H1 (cell line): Measurements from ENCODE around the gene CREBZF. TPM values are rescaled to one million over a fixed set of nuclear protein-coding genes. Genes with fewer than 3 reads are reported as not detected.

Experiments
- CTCF ChIA-PET: fragments of 300-600 bp; sonication (Branson Sonifier 250); formaldehyde crosslinking; loops from one replicate; lab custom pipeline; 2021; ENCODE audit not compliant: partially characterized antibody; lab: Charles Lee
- POLR2A ChIA-PET: fragments of 300-600 bp; sonication (Branson Sonifier 250); formaldehyde crosslinking; loops from one replicate; lab custom pipeline; 2021; ENCODE audit warnings: inconsistent platforms; ENCODE audit not compliant: partially characterized antibody; lab: Charles Lee
- DNase-seq, 2 experiments: peaks; one replicate each; pipeline versions ENCODE4 v3.0.0 to v3.0.0-alpha.2; 2010 to 2022; ENCODE audit warnings: low spot score in 2 of 2, low read depth in 1 of 2, mixed read lengths in 1 of 2
- FAIRE-seq: peaks from 2 replicates; lab custom pipeline; 2011; peaks lifted over from hg19 to GRCh38; lab: Jason Lieb, UNC
- H2AFZ ChIP-seq: 2 replicates; pipeline ENCODE4 v1.8.1; 2012; ENCODE audit warnings: low read length, inconsistent platforms
- H2AK5ac ChIP-seq: 2 replicates; pipeline ENCODE4 v1.6.1; 2013; ENCODE audit warnings: low read depth, low read length
- H2BK120ac ChIP-seq: replicated peaks from 2 replicates; pipeline ENCODE3; 2013; ENCODE audit warnings: low read depth, low read length, inconsistent platforms
- H2BK12ac ChIP-seq: 2 replicates; pipeline ENCODE4 v1.6.1; 2013; ENCODE audit warnings: low read depth, low read length
- H2BK15ac ChIP-seq: 2 replicates; pipeline ENCODE4 v1.6.1; 2013; ENCODE audit warnings: low read length
- H2BK20ac ChIP-seq: 2 replicates; pipeline ENCODE4 v1.6.1; 2013; ENCODE audit warnings: low read length
- H2BK5ac ChIP-seq: 2 replicates; pipeline ENCODE4 v1.6.1; 2013; ENCODE audit warnings: low read depth, low read length
- H3K14ac ChIP-seq: 2 replicates; pipeline ENCODE4 v1.6.1; 2013; ENCODE audit warnings: inconsistent platforms; ENCODE audit not compliant: insufficient read length
- H3K18ac ChIP-seq: 2 replicates; pipeline ENCODE4 v1.6.1; 2013; ENCODE audit warnings: low read length; ENCODE audit errors: extremely low read depth
- H3K23ac ChIP-seq: 2 replicates; pipeline ENCODE4 v1.6.1; 2013; ENCODE audit warnings: inconsistent platforms; ENCODE audit not compliant: insufficient read length
- H3K23me2 ChIP-seq: 2 replicates; pipeline ENCODE4 v1.6.1; 2013; ENCODE audit warnings: low read depth, low read length
- H3K27ac ChIP-seq: 2 replicates; pipeline ENCODE4 v1.6.1; 2011; ENCODE audit warnings: low read depth, low read length, inconsistent platforms
- H3K27me3 ChIP-seq, 4 experiments: replicated peaks in 1 of 4; 1 replicate in 1 of 4; 2 replicates in 3 of 4; pipeline versions ENCODE4 v1.6.1 to v1.8.1; 2011 to 2013; ENCODE audit warnings: low read length in 3 of 4, mild to moderate bottlenecking in 3 of 4, inconsistent platforms in 2 of 4, mixed read lengths in 2 of 4, moderate library complexity in 1 of 4; ENCODE audit not compliant: control insufficient read depth in 3 of 4, insufficient read depth in 3 of 4; ENCODE audit errors: extremely low read depth in 1 of 4
- H3K36me3 ChIP-seq, 4 experiments: 2 replicates each; pipeline versions ENCODE4 v1.6.1 to v1.8.1; 2011 to 2013; ENCODE audit warnings: mild to moderate bottlenecking in 4 of 4, low read length in 3 of 4, moderate library complexity in 2 of 4, control low read depth in 1 of 4, inconsistent platforms in 1 of 4; ENCODE audit not compliant: insufficient read depth in 4 of 4, control insufficient read depth in 2 of 4
- H3K4ac ChIP-seq: replicated peaks from 2 replicates; pipeline ENCODE3; 2013; ENCODE audit warnings: low read length, low read depth, mixed read lengths, inconsistent platforms; ENCODE audit not compliant: insufficient read length
- H3K4me1 ChIP-seq, 4 experiments: replicated peaks in 1 of 4; 1 replicate in 1 of 4; 2 replicates in 3 of 4; pipeline versions ENCODE4 v1.6.1 to v1.8.1; 2011 to 2013; ENCODE audit warnings: low read length in 3 of 4, inconsistent platforms in 2 of 4, mixed read lengths in 1 of 4; ENCODE audit not compliant: insufficient read depth in 4 of 4, control insufficient read depth in 3 of 4
- H3K4me2 ChIP-seq, 2 experiments: 2 replicates each; pipeline versions ENCODE4 v1.6.1 to v1.8.1; 2011 to 2013; ENCODE audit warnings: low read depth in 2 of 2, low read length in 2 of 2, control low read depth in 1 of 2, inconsistent platforms in 1 of 2, mild to moderate bottlenecking in 1 of 2; ENCODE audit not compliant: insufficient read depth in 1 of 2
- H3K4me3 ChIP-seq, 4 experiments: fragments of 200-600, 300-600 bp in 1 of 4; sonication (generic), shearing (Covaris generic), sonication (Bioruptor Twin) in 1 of 4; 2 replicates each; pipeline versions ENCODE4 v1.5.1 to v1.8.1; 2011 to 2016; ENCODE audit warnings: low read length in 4 of 4, low read depth in 3 of 4, control low read depth in 2 of 4, inconsistent platforms in 2 of 4, mild to moderate bottlenecking in 2 of 4, mixed read lengths in 1 of 4, moderate library complexity in 1 of 4; ENCODE audit not compliant: insufficient read depth in 2 of 4; ENCODE audit errors: extremely low read depth in 1 of 4
- H3K56ac ChIP-seq: replicated peaks from 2 replicates; pipeline ENCODE3; 2013; ENCODE audit warnings: low read depth, mild to moderate bottlenecking, mixed read lengths, low read length, inconsistent platforms; ENCODE audit not compliant: insufficient read length
- H3K79me1 ChIP-seq: 2 replicates; pipeline ENCODE4 v1.6.1; 2013; ENCODE audit warnings: low read depth, low read length, control low read depth
- H3K79me2 ChIP-seq, 2 experiments: 2 replicates each; pipeline versions ENCODE4 v1.6.1 to v1.8.1; 2012 to 2013; ENCODE audit warnings: low read length in 2 of 2, mild to moderate bottlenecking in 2 of 2, inconsistent platforms in 1 of 2; ENCODE audit not compliant: insufficient read depth in 2 of 2, control insufficient read depth in 1 of 2
- H3K9ac ChIP-seq, 4 experiments: replicated peaks in 1 of 4; 1 replicate in 1 of 4; 2 replicates in 3 of 4; pipeline versions ENCODE4 v1.6.1 to v1.8.1; 2011 to 2013; ENCODE audit warnings: low read depth in 3 of 4, low read length in 3 of 4, control low read depth in 2 of 4, mild to moderate bottlenecking in 2 of 4, moderate library complexity in 2 of 4, inconsistent platforms in 1 of 4; ENCODE audit errors: extremely low read depth in 1 of 4
- H3K9me3 ChIP-seq, 2 experiments: 2 replicates each; pipeline versions ENCODE4 v1.6.1 to v1.8.1; 2012 to 2013; ENCODE audit warnings: mild to moderate bottlenecking in 2 of 2, moderate library complexity in 2 of 2, control low read depth in 1 of 2, inconsistent platforms in 1 of 2, low read depth in 1 of 2, low read length in 1 of 2, mixed read lengths in 1 of 2; ENCODE audit not compliant: insufficient read depth in 2 of 2
- H4K20me1 ChIP-seq, 2 experiments: replicated peaks in 1 of 2; 2 replicates each; pipeline versions ENCODE3 to v1.8.1; 2011 to 2013; ENCODE audit warnings: inconsistent platforms in 2 of 2, low read length in 2 of 2, mild to moderate bottlenecking in 1 of 2; ENCODE audit not compliant: insufficient read depth in 2 of 2, control insufficient read depth in 1 of 2
- H4K5ac ChIP-seq: 2 replicates; pipeline ENCODE4 v1.6.1; 2013; ENCODE audit warnings: low read length, low read depth, mixed read lengths, inconsistent platforms; ENCODE audit not compliant: insufficient read length
- H4K8ac ChIP-seq: 2 replicates; pipeline ENCODE4 v1.8.0; 2013; ENCODE audit warnings: mild to moderate bottlenecking, moderate library complexity, low read length, inconsistent platforms; ENCODE audit not compliant: insufficient read depth; ENCODE audit errors: extremely low read depth
- H4K91ac ChIP-seq: replicated peaks from 2 replicates; pipeline ENCODE3; 2013; ENCODE audit warnings: low read length, mixed read lengths, inconsistent platforms; ENCODE audit not compliant: insufficient read length
- ATF2 ChIP-seq: IDR thresholded peaks from 2 replicates; pipeline ENCODE4 v1.6.1; 2012; ENCODE audit warnings: low read length, inconsistent platforms
- ATF3 ChIP-seq: IDR thresholded peaks from 2 replicates; pipeline ENCODE4 v1.6.1; 2011; ENCODE audit warnings: low read depth, mild to moderate bottlenecking, low read length; ENCODE audit not compliant: insufficient read depth
- CREB1 ChIP-seq: IDR thresholded peaks from 2 replicates; pipeline ENCODE4 v1.6.1; 2012; ENCODE audit warnings: inconsistent platforms
- HDAC2 ChIP-seq, 2 experiments: fragments of 300-600 bp in 1 of 2; sonication (generic) in 1 of 2; IDR thresholded peaks; 2 replicates each; pipeline ENCODE4 v1.6.1; 2011 to 2012; ENCODE audit warnings: low read depth in 2 of 2, low read length in 2 of 2, mild to moderate bottlenecking in 2 of 2, moderate library complexity in 2 of 2, borderline replicate concordance in 1 of 2, inconsistent platforms in 1 of 2
- PHF8 ChIP-seq: fragments of 200-600 bp; sonication (generic); conservative IDR thresholded peaks from 2 replicates; pipeline ENCODE4 v1.7.1; 2012; ENCODE audit warnings: low read depth, mild to moderate bottlenecking, inconsistent platforms, low read length, moderate library complexity
- POLR2AphosphoS5 ChIP-seq: IDR thresholded peaks from 2 replicates; pipeline ENCODE4 v1.6.1; 2011; ENCODE audit warnings: low read depth, low read length
- RXRA ChIP-seq: IDR thresholded peaks from 2 replicates; pipeline ENCODE4 v1.6.1; 2011; ENCODE audit warnings: low read depth, mild to moderate bottlenecking, low read length, moderate library complexity; ENCODE audit not compliant: insufficient read depth
- SP2 ChIP-seq: IDR thresholded peaks from 2 replicates; pipeline ENCODE4 v1.6.1; 2012; ENCODE audit warnings: mild to moderate bottlenecking, low read length, inconsistent platforms
- SP4 ChIP-seq: IDR thresholded peaks from 2 replicates; pipeline ENCODE4 v1.6.1; 2012; ENCODE audit warnings: low read length, inconsistent platforms
- TAF1 ChIP-seq: IDR thresholded peaks from 2 replicates; pipeline ENCODE4 v1.6.1; 2011; ENCODE audit warnings: mild to moderate bottlenecking, low read depth, low read length
- USF2 ChIP-seq: IDR thresholded peaks from 2 replicates; pipeline ENCODE4 v1.6.1; 2011; ENCODE audit warnings: low read length, improper control_type of control experiment
- WGBS, 2 experiments: shearing (Covaris generic) in 1 of 2; methylation state at CpG; one replicate each; pipeline versions ENCODE4 v1.1.6 to v1.1.7; 2013 to 2015; ENCODE audit warnings: low lambda C conversion rate in 2 of 2, mixed read lengths in 2 of 2, inconsistent platforms in 1 of 2, low coverage in 1 of 2, missing lambda C conversion rate in 1 of 2; ENCODE audit not compliant: insufficient replicate concordance in 2 of 2, insufficient coverage in 1 of 2, insufficient read length in 1 of 2; ENCODE audit errors: extremely low coverage in 1 of 2, missing lambda C conversion rate in 1 of 2; 5-methylcytosine and 5-hydroxymethylcytosine counted together
- polyA plus RNA-seq, 7 experiments: library from polyadenylated mRNA; depleted of rRNA in 3 of 7; stranded (reverse) in 5 of 7; unstranded in 2 of 7; fragments of >200 nt in 5 of 7; fragments of 200-250 nt in 2 of 7; gene quantifications; 1 replicate in 5 of 7; 2 replicates in 1 of 7; 4 replicates in 1 of 7; pipeline versions ENCODE4 v1.2.1 to v1.2.3, GENCODE V29; 2011 to 2013; ENCODE audit warnings: missing spikeins in 2 of 7, mixed read lengths in 2 of 7
- total RNA-seq: library from RNA; stranded (reverse); fragmentation: NEBNext Ultra II Directional; extraction: Animal tissue kit (Norgen Biotek cat#: 25700); gene quantifications from 2 replicates; pipeline ENCODE4 v1.2.1, GENCODE V29; 2021

Gene CREBZF
- total and polyA plus RNA-seq, 2 of the 8 experiments (the other 6 are each of a cell fraction or from before 2014, with no cell fraction given) = 15.4 to 44.9 TPM

GRCh38 chr11:85643191-85643614 lies 21.7 kb downstream of the CREBZF start:
- H3K27me3 ChIP-seq = no peaks in the 10 kb centered on the region
- no peaks in the 10 kb centered on the region for H3K79me2 ChIP-seq
- H4K91ac ChIP-seq = no peak overlapping the region
- no peak overlapping the region for H3K23ac ChIP-seq
- 0 out of 2 replicates have a peak, but pooled peaks cover 4% of the 10 kb centered on the region for H3K23me2 ChIP-seq
- no peak overlapping the region for H2AK5ac ChIP-seq
- no peak overlapping the region for H3K14ac ChIP-seq
- no peak overlapping the region for H4K8ac ChIP-seq
- H2BK12ac ChIP-seq = no peak overlapping the region
- peaks cover 0 to 8% (median 0%) of the 10 kb centered on the region in 4 experiments; a peak in 3 of 7 replicates for H3K4me1 ChIP-seq
- H3K4me2 ChIP-seq = no peak overlapping the region
- H2BK120ac ChIP-seq = no peak overlapping the region
- 92% methylated on average over 2 of the region's 2 CpGs; no CpG with 5 or more reads in 1 of the 2 experiments for WGBS, 2 experiments
- no peak overlapping the region for H2BK5ac ChIP-seq
- no peak overlapping the region for H3K4ac ChIP-seq
- H4K20me1 ChIP-seq = no peaks in the 10 kb centered on the region
- ChIA-PET POLR2A (no interaction called here), CTCF (no interaction called here)
- H2BK20ac ChIP-seq = no peak overlapping the region
- 0 out of 2 replicates have a peak overlapping the region, but pooled peaks have one; percentile 28 for H2AFZ ChIP-seq
- no peak overlapping the region for H2BK15ac ChIP-seq
- H3K9ac ChIP-seq = peak overlapping the region in 1 of 4 experiments; percentile 1; a peak in 1 of 7 replicates
- no peak overlapping the region for H3K18ac ChIP-seq
- H3K36me3 ChIP-seq = peaks cover 0 to 3% (median 0%) of the 10 kb centered on the region in 4 experiments; a peak in 2 of 8 replicates
- H3K79me1 ChIP-seq = no peaks in the 10 kb centered on the region
- FAIRE-seq (peak; percentile 7), DNase-seq (no peak)
- H3K4me3 ChIP-seq = no peak overlapping the region
- no peak overlapping the region for H3K56ac ChIP-seq
- no peak overlapping the region for H3K27ac ChIP-seq
- H4K5ac ChIP-seq = no peak overlapping the region
- H3K9me3 ChIP-seq = no peaks in the 10 kb centered on the region
- TF ChIP-seq RXRA (no peak), TAF1 (no peak), CREB1 (no peak), ATF2 (no peak), POLR2AphosphoS5 (no peak), SP2 (no peak), USF2 (no peak), SP4 (no peak), ATF3 (no peak), PHF8 (no peak), HDAC2 (IDR thresholded peaks at IDR 0.05; ENCODE audit: borderline replicate concordance in 1 of 2, low read depth in 2 of 2, low read length in 2 of 2) (no peak)
